ENCODE measurements around the gene NCAM2. TPM values are rescaled to one million over a fixed set of nuclear protein-coding genes. Genes with fewer than 3 reads are reported as not detected.

NCAM2 gene
- total RNA-seq, 1 donor from 2014 or later, result 22.6 TPM

GRCh38 chr21:21039624-21040170 lies 41.5 kb downstream of the NCAM2 start:
- no peaks in the 10 kb centered on the region for H3K9me3 Mint-ChIP-seq
- no peaks in the 10 kb centered on the region for H3K27me3 Mint-ChIP-seq
- H3K27ac Mint-ChIP-seq, result no peak overlapping the region
- TF ChIP-seq, protein P1, sequence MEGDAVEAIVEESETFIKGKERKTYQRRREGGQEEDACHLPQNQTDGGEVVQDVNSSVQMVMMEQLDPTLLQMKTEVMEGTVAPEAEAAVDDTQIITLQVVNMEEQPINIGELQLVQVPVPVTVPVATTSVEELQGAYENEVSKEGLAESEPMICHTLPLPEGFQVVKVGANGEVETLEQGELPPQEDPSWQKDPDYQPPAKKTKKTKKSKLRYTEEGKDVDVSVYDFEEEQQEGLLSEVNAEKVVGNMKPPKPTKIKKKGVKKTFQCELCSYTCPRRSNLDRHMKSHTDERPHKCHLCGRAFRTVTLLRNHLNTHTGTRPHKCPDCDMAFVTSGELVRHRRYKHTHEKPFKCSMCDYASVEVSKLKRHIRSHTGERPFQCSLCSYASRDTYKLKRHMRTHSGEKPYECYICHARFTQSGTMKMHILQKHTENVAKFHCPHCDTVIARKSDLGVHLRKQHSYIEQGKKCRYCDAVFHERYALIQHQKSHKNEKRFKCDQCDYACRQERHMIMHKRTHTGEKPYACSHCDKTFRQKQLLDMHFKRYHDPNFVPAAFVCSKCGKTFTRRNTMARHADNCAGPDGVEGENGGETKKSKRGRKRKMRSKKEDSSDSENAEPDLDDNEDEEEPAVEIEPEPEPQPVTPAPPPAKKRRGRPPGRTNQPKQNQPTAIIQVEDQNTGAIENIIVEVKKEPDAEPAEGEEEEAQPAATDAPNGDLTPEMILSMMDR (conservative IDR thresholded peaks at IDR 0.05), result no peak
- no peaks in the 10 kb centered on the region for H3K36me3 Mint-ChIP-seq
- no peaks in the 10 kb centered on the region for H3K4me1 Mint-ChIP-seq (ENCODE audit: unreplicated experiment)
- DNase-seq (ENCODE audit: extremely low spot score, unreplicated experiment), result no peak
- H3K4me3 Mint-ChIP-seq, result no peak overlapping the region

DNA sequence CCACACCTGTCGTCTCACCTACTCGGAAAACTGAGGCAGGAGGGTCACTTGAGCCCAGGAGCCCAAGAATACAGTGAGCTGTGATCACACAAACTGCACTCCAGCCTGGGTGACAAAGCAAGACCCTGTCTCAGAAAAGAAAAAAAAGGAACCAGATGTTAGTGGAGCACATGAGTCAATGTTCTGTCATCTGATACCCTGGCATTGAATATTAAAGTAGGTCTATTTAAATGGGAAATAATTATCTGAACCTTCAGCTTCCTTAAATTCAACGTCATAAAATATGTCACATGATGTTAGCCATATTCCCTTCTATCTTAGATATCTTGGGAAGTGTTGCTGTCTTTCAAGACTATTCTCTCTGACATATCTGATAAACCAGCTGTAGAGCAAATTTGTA lies 47.3 kb downstream of the NCAM2 start:
- Mint-ChIP-seq H3K9me3 (no peaks in the 10 kb centered on the region), H3K4me1 (ENCODE audit: unreplicated experiment) (no peaks in the 10 kb centered on the region), H3K4me3 (no peak overlapping the region), H3K27me3 (no peaks in the 10 kb centered on the region), H3K27ac (no peak overlapping the region), H3K36me3 (no peaks in the 10 kb centered on the region)
- DNase-seq (ENCODE audit: extremely low spot score, unreplicated experiment), result no peak
- TF ChIP-seq, protein P1 (conservative IDR thresholded peaks at IDR 0.05), result no peak

- Mint-ChIP-seq H3K27me3 (no peaks in the 10 kb centered on the region), H3K9me3 (no peaks in the 10 kb centered on the region), H3K36me3 (no peaks in the 10 kb centered on the region), H3K4me1 (ENCODE audit: unreplicated experiment) (no peaks in the 10 kb centered on the region), H3K4me3 (no peak overlapping the region), H3K27ac (no peak overlapping the region)
- no peak for DNase-seq (ENCODE audit: extremely low spot score, unreplicated experiment)
- TF ChIP-seq, protein P1 (conservative IDR thresholded peaks at IDR 0.05), result no peak
These were observed 47.9 kb downstream of the NCAM2 start for GRCh38 chr21:21046063-21046462.

DNA sequence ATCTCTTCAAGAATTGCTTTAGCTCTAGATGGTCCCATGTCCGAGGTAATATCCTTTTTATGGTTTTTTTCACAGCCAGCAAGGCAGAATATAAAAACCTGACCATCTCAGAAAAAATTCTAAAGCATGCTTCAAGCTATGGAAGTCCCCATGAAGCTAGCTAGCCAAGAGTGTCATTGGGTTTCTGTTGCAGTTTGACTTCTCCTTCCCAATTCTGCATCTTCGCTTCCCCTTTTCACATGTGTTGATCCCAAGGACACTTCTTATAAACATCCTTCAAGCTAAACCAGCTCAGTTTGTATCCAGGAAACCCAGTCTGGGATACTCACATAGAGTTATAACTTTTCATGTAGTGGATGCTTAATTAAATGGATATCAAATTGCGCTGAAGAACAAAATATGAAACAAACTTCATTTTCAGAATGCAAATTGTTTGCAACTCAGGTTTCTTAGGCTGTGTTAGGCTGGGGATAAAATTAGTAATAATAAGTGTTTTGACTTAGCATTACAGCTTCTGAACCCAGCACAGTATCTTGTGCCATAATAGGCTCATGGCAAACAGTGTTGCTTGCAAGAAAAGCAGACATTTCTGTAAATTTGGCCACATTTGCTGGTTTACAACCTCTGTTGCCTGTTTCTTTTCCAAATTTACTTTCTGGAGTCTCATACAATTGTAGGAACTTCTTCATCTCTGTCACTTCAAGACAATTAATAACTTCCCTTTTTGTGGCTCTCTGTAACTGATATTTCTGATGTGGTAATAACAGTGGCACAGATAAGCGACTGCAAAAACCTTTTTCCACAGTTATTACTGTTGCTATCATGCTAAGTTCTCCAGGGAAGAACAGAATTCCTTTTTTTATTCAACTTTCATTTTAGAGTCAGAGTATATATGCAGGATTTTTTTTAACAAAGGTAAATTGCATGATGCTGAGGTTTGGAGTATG lies 53.2 kb downstream of the NCAM2 start:
- no peaks in the 10 kb centered on the region for H3K9me3 Mint-ChIP-seq
- no peaks in the 10 kb centered on the region for H3K27me3 Mint-ChIP-seq
- H3K27ac Mint-ChIP-seq, result no peak overlapping the region
- no peak overlapping the region for H3K4me3 Mint-ChIP-seq
- TF ChIP-seq, protein P1 (conservative IDR thresholded peaks at IDR 0.05), result no peak
- H3K4me1 Mint-ChIP-seq (ENCODE audit: unreplicated experiment), result no peaks in the 10 kb centered on the region
- DNase-seq (ENCODE audit: extremely low spot score, unreplicated experiment), result no peak
- H3K36me3 Mint-ChIP-seq, result no peaks in the 10 kb centered on the region

GRCh38 chr21:21052672-21053071 lies 54.5 kb downstream of the NCAM2 start:
- H3K27ac Mint-ChIP-seq, result no peak overlapping the region
- H3K36me3 Mint-ChIP-seq, result no peaks in the 10 kb centered on the region
- no peaks in the 10 kb centered on the region for H3K4me1 Mint-ChIP-seq (ENCODE audit: unreplicated experiment)
- TF ChIP-seq, protein P1 (conservative IDR thresholded peaks at IDR 0.05), result no peak
- H3K4me3 Mint-ChIP-seq, result no peak overlapping the region
- DNase-seq (ENCODE audit: extremely low spot score, unreplicated experiment), result no peak
- no peaks in the 10 kb centered on the region for H3K27me3 Mint-ChIP-seq
- no peaks in the 10 kb centered on the region for H3K9me3 Mint-ChIP-seq

All from type B pancreatic cell (in vitro differentiated cells).